HL-60 (cell line): ENCODE measurements around the gene SURF2.
"Not testable (repeated sequence)": the region's sequence is repeated elsewhere in the genome, so short reads cannot be mapped to it uniquely, and the experiment has no call there.

ENCODE experiments used
- DNase-seq, 2 experiments: peaks; one replicate each; pipeline ENCODE4 v3.0.0-alpha.2; 2010 to 2020; ENCODE audit warnings: low read depth in 1 of 2, low spot score in 1 of 2
- H3K27ac ChIP-seq: fragments of 250-450 bp; sonication (Bioruptor Pico); replicated peaks from 2 replicates; pipeline ENCODE4 v1.5.1; 2020; ENCODE audit warnings: mild to moderate bottlenecking, moderate library complexity
- H3K27me3 ChIP-seq: fragments of 250-450 bp; sonication (Bioruptor Pico); 2 replicates; pipeline ENCODE4 v1.5.1; 2021; ENCODE audit warnings: mild to moderate bottlenecking, moderate library complexity; ENCODE audit not compliant: insufficient read depth, poor library complexity, severe bottlenecking
- H3K4me3 ChIP-seq: replicated peaks from 2 replicates; pipeline ENCODE4 v1.5.1; 2011; ENCODE audit warnings: mild to moderate bottlenecking, control low read depth, low read length; ENCODE audit not compliant: insufficient read depth
- CTCF ChIP-seq: IDR thresholded peaks from one replicate; pipeline ENCODE4 v1.5.1; 2011; ENCODE audit warnings: low read length, control low read depth, inconsistent platforms; ENCODE audit not compliant: insufficient read depth
- GABPA ChIP-seq: IDR thresholded peaks from 2 replicates; pipeline ENCODE4 v1.6.1; 2012; ENCODE audit warnings: low read depth
- POLR2AphosphoS5 ChIP-seq: IDR thresholded peaks from 2 replicates; pipeline ENCODE4 v1.6.1; 2012; ENCODE audit warnings: low read depth
- REST ChIP-seq: IDR thresholded peaks from 2 replicates; pipeline ENCODE4 v1.6.1; 2012; ENCODE audit warnings: low read depth; ENCODE audit not compliant: insufficient replicate concordance
- SPI1 ChIP-seq: IDR thresholded peaks from 2 replicates; pipeline ENCODE4 v1.6.1; 2012; ENCODE audit warnings: low read depth, mild to moderate bottlenecking, borderline replicate concordance

The SURF2 gene

GRCh38 chr9:133332381-133332730 is 24.0 kb upstream of the SURF2 start:
- Histone ChIP-seq H3K27ac (no peak overlapping the region), H3K4me3 (no peak overlapping the region), H3K27me3 (no peaks in the 10 kb centered on the region)
- TF ChIP-seq POLR2AphosphoS5 (no peak), GABPA (no peak), REST (no peak), SPI1 (no peak), CTCF (no peak)
- DNase-seq, result no peak

- TF ChIP-seq CTCF (no peak), GABPA (no peak), POLR2AphosphoS5 (no peak), REST (no peak), SPI1 (no peak)
- H3K27ac ChIP-seq, result no peak overlapping the region
- DNase-seq, result no peak
- H3K27me3 ChIP-seq, result no peaks in the 10 kb centered on the region
- no peak overlapping the region for H3K4me3 ChIP-seq
Measured at GRCh38 chr9:133333011-133333410, 23.3 kb upstream of the SURF2 start.

- no peak for DNase-seq
- no peaks in the 10 kb centered on the region for H3K27me3 ChIP-seq
- H3K4me3 ChIP-seq, result no peak overlapping the region
- no peak for TF ChIP-seq SPI1
- no peak overlapping the region for H3K27ac ChIP-seq
Measured at GRCh38 chr9:133333566-133333965, 22.8 kb upstream of the SURF2 start.

GRCh38 chr9:133334161-133334560 is 22.2 kb upstream of the SURF2 start:
- Histone ChIP-seq H3K27ac (no peak overlapping the region), H3K4me3 (0 out of 2 replicates have a peak overlapping the region, but pooled peaks have one; percentile 1)
- TF ChIP-seq REST, result no peak
- peak; percentile 5; the same call in 1 of the 2 replicates for TF ChIP-seq SPI1
- no peak for TF ChIP-seq GABPA
- no peak for TF ChIP-seq CTCF
- no peak for TF ChIP-seq POLR2AphosphoS5

GRCh38 chr9:133334888-133335287 is 21.5 kb upstream of the SURF2 start:
- peak overlapping the region; percentile 96 for H3K27ac ChIP-seq

More at GRCh38 chr9:133334161-133334560, 22.2 kb upstream of the SURF2 start:
- peak; percentile 64 to 74 for DNase-seq
- H3K27me3 ChIP-seq, result no peaks in the 10 kb centered on the region

More at GRCh38 chr9:133334888-133335287, 21.5 kb upstream of the SURF2 start:
- H3K4me3 ChIP-seq, result peak overlapping the region; percentile 85
- DNase-seq, result peak in 1 of 2 experiments; percentile 61
- H3K27me3 ChIP-seq, result not testable (repeated sequence)
